Hepatocyte (in vitro differentiated cells): ENCODE measurements around the gene RHEBL1. TPM values are rescaled to one million over a fixed set of nuclear protein-coding genes. Genes with fewer than 3 reads are reported as not detected.
A peak's percentile ranks its signal among the peaks of the same experiment; 100 is the strongest.

Experiments
- DNase-seq: peaks from one replicate; pipeline ENCODE4 v3.0.0-alpha.2; 2016; ENCODE audit warnings: low spot score
- H2AFZ ChIP-seq: fragments of 200-600 bp; sonication (generic); 2 replicates; pipeline ENCODE4 v1.6.0; 2016; ENCODE audit warnings: antibody characterized with exemption, mild to moderate bottlenecking
- H3K27ac ChIP-seq: fragments of 200-600 bp; sonication (generic); 2 replicates; pipeline ENCODE4 v1.5.1; 2016; ENCODE audit warnings: mild to moderate bottlenecking
- H3K27me3 ChIP-seq: fragments of 200-600 bp; sonication (generic); 2 replicates; pipeline ENCODE4 v1.6.1; 2016
- H3K36me3 ChIP-seq: fragments of 200-600 bp; sonication (generic); replicated peaks from 2 replicates; pipeline ENCODE4 v1.5.1; 2016; ENCODE audit warnings: low read depth; ENCODE audit not compliant: insufficient read depth
- H3K4me1 ChIP-seq: fragments of 200-600 bp; sonication (generic); 2 replicates; pipeline ENCODE4 v1.5.1; 2016; ENCODE audit warnings: mild to moderate bottlenecking, moderate library complexity; ENCODE audit not compliant: insufficient read depth
- H3K4me2 ChIP-seq: fragments of 200-600 bp; sonication (generic); 2 replicates; pipeline ENCODE4 v1.6.0; 2016
- H3K4me3 ChIP-seq: fragments of 200-600 bp; sonication (generic); 2 replicates; pipeline ENCODE4 v1.5.1; 2016; ENCODE audit warnings: mild to moderate bottlenecking
- H3K79me2 ChIP-seq: fragments of 200-600 bp; sonication (generic); 2 replicates; pipeline ENCODE4 v1.6.0; 2017; ENCODE audit warnings: mild to moderate bottlenecking
- H3K9me2 ChIP-seq: fragments of 200-600 bp; sonication (generic); replicated peaks from 2 replicates; pipeline ENCODE4 v1.6.0; 2017; ENCODE audit warnings: mild to moderate bottlenecking; ENCODE audit not compliant: insufficient read depth
- H3K9me3 ChIP-seq: fragments of 200-600 bp; sonication (generic); 2 replicates; pipeline ENCODE4 v1.5.1; 2016; ENCODE audit warnings: low read depth, mild to moderate bottlenecking
- H4K20me1 ChIP-seq: fragments of 200-600 bp; sonication (generic); 2 replicates; pipeline ENCODE4 v1.6.0; 2016; ENCODE audit warnings: mild to moderate bottlenecking; ENCODE audit not compliant: insufficient read depth, poor library complexity, severe bottlenecking
- EZH2 ChIP-seq: fragments of 200-600 bp; sonication (generic); IDR thresholded peaks from 2 replicates; pipeline ENCODE4 v1.6.1; 2016; ENCODE audit warnings: antibody characterized with exemption, mild to moderate bottlenecking, borderline replicate concordance
- EZH2phosphoT487 ChIP-seq: fragments of 200-600 bp; sonication (generic); IDR thresholded peaks from one replicate; pipeline ENCODE4 v1.6.1; 2018; ENCODE audit warnings: antibody characterized with exemption, mild to moderate bottlenecking, low read depth, moderate library complexity; ENCODE audit not compliant: unreplicated experiment, severe bottlenecking
- WGBS: methylation state at CpG from one replicate; pipeline ENCODE4 v1.1.6; 2016; ENCODE audit warnings: low lambda C conversion rate; ENCODE audit errors: missing lambda C conversion rate; 5-methylcytosine and 5-hydroxymethylcytosine counted together
- polyA plus RNA-seq: library from polyadenylated mRNA; unstranded; fragments of >200 nt; fragmentation: Nextera tagmentation; extraction: Ambion mirVana; gene quantifications from 2 replicates; pipeline ENCODE4 v1.2.1, GENCODE V29; 2016
- total RNA-seq: library from RNA; depleted of rRNA; stranded (reverse); fragments of >200 nt; gene quantifications from 2 replicates; pipeline ENCODE4 v1.2.3, GENCODE V29; 2014
- TF ChIP-seq, protein P1 (sequence below): fragments of 200-600 bp; sonication (generic); IDR thresholded peaks from 2 replicates; pipeline ENCODE4 v1.5.1; 2016; ENCODE audit warnings: antibody characterized with exemption, mild to moderate bottlenecking; ENCODE audit not compliant: poor library complexity

The RHEBL1 gene
- total and polyA plus RNA-seq, 2 experiments from 2014 or later, result 0.30 TPM; not detected in 1

- no peak overlapping the region for H3K27ac ChIP-seq
- no peaks in the 10 kb centered on the region for H3K27me3 ChIP-seq
- H3K4me2 ChIP-seq, result peak overlapping the region; percentile 99
- H3K9me2 ChIP-seq, result no peaks in the 10 kb centered on the region
- no peak overlapping the region for H3K4me3 ChIP-seq
- no peak overlapping the region for H2AFZ ChIP-seq
- no peaks in the 10 kb centered on the region for H3K9me3 ChIP-seq
- TF ChIP-seq EZH2phosphoT487 (no peak), EZH2 (no peak)
- TF ChIP-seq, protein P1, sequence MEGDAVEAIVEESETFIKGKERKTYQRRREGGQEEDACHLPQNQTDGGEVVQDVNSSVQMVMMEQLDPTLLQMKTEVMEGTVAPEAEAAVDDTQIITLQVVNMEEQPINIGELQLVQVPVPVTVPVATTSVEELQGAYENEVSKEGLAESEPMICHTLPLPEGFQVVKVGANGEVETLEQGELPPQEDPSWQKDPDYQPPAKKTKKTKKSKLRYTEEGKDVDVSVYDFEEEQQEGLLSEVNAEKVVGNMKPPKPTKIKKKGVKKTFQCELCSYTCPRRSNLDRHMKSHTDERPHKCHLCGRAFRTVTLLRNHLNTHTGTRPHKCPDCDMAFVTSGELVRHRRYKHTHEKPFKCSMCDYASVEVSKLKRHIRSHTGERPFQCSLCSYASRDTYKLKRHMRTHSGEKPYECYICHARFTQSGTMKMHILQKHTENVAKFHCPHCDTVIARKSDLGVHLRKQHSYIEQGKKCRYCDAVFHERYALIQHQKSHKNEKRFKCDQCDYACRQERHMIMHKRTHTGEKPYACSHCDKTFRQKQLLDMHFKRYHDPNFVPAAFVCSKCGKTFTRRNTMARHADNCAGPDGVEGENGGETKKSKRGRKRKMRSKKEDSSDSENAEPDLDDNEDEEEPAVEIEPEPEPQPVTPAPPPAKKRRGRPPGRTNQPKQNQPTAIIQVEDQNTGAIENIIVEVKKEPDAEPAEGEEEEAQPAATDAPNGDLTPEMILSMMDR, result no peak
- H3K79me2 ChIP-seq, result peaks cover 71% of the 10 kb centered on the region
- no peaks in the 10 kb centered on the region for H3K36me3 ChIP-seq
- WGBS, result 61% methylated on average over 7 of the region's 7 CpGs
- H4K20me1 ChIP-seq, result peaks cover 63% of the 10 kb centered on the region
- H3K4me1 ChIP-seq, result peaks cover 30% of the 10 kb centered on the region
- DNase-seq, result peak; percentile 68
Measured at GRCh38 chr12:49055978-49056754, 13.6 kb downstream of the RHEBL1 start.

GRCh38 chr12:49055092-49055491, 14.7 kb downstream of the RHEBL1 start:
- peaks cover 68% of the 10 kb centered on the region for H3K79me2 ChIP-seq
- H3K36me3 ChIP-seq, result no peaks in the 10 kb centered on the region
- H4K20me1 ChIP-seq, result peaks cover 63% of the 10 kb centered on the region
- H3K9me3 ChIP-seq, result no peaks in the 10 kb centered on the region
- peaks cover 29% of the 10 kb centered on the region for H3K4me1 ChIP-seq
- 89% methylated on average over 4 of the region's 4 CpGs for whole genome bisulfite sequencing
- H3K27me3 ChIP-seq, result no peaks in the 10 kb centered on the region
- no peak for DNase-seq
- no peak for TF ChIP-seq EZH2phosphoT487
- TF ChIP-seq, protein P1, result no peak
- no peak for TF ChIP-seq EZH2
- H3K27ac ChIP-seq, result no peak overlapping the region
- H2AFZ ChIP-seq, result no peak overlapping the region
- peak overlapping the region; percentile 99 for H3K4me2 ChIP-seq
- H3K4me3 ChIP-seq, result no peak overlapping the region
- no peaks in the 10 kb centered on the region for H3K9me2 ChIP-seq

DNA sequence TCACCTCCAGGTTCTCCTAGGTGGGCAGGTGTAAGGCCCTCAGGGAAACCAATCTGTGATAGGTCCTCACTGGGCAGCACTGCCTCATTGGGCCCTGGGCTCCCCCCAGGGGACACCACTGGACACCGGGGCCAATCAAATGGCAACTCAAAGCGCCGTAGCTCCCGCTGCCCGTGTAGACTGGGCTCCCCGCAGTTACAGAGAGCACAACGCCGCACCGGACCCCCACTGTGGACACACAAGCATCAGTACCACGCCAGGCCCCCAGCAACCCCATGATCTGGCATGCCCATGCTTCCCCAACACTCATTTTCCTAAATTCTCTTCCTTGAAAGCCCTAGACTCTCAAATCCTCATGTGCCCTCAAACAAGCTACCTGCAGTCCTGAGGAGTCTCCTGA, 15.3 kb downstream of the RHEBL1 start:
- peaks cover 61% of the 10 kb centered on the region for H4K20me1 ChIP-seq
- no peak overlapping the region for H3K27ac ChIP-seq
- no peak overlapping the region for H3K4me3 ChIP-seq
- H3K27me3 ChIP-seq, result no peaks in the 10 kb centered on the region
- TF ChIP-seq, protein P1, result no peak
- TF ChIP-seq EZH2phosphoT487, result no peak
- no peak for TF ChIP-seq EZH2
- H2AFZ ChIP-seq, result no peak overlapping the region
- DNase-seq, result no peak
- H3K4me1 ChIP-seq, result peaks cover 29% of the 10 kb centered on the region
- H3K79me2 ChIP-seq, result peaks cover 65% of the 10 kb centered on the region
- H3K36me3 ChIP-seq, result no peaks in the 10 kb centered on the region
- no peaks in the 10 kb centered on the region for H3K9me2 ChIP-seq
- no peaks in the 10 kb centered on the region for H3K9me3 ChIP-seq
- 96% methylated on average over 10 of the region's 10 CpGs for WGBS
- no peak overlapping the region for H3K4me2 ChIP-seq
